Mesothelial cell of epicardium (in vitro differentiated cells): ENCODE results near the gene HSPA12B. TPM values are rescaled to one million over a fixed set of nuclear protein-coding genes. Genes with fewer than 3 reads are reported as not detected.

Experiments used
- DNase-seq, 2 experiments: peaks; one replicate each; pipeline ENCODE4 v3.0.0; 2021; ENCODE audit warnings: low spot score in 2 of 2; ENCODE audit not compliant: unreplicated experiment in 2 of 2
- H3K27ac Mint-ChIP-seq: 2 replicates; pipeline ENCODE4 v1.8.0; 2021; ENCODE audit warnings: mixed read lengths
- H3K27me3 Mint-ChIP-seq: 2 replicates; pipeline ENCODE4 v1.8.0; 2021; ENCODE audit warnings: low read depth, mixed read lengths
- H3K36me3 Mint-ChIP-seq: 2 replicates; pipeline ENCODE4 v1.8.0; 2021; ENCODE audit warnings: mixed read lengths
- H3K4me1 Mint-ChIP-seq: 2 replicates; pipeline ENCODE4 v1.8.0; 2021; ENCODE audit warnings: mixed read lengths
- H3K4me3 Mint-ChIP-seq: 2 replicates; pipeline ENCODE4 v1.8.0; 2021; ENCODE audit warnings: mild to moderate bottlenecking, moderate library complexity, mixed read lengths
- H3K9me3 Mint-ChIP-seq: 2 replicates; pipeline ENCODE4 v1.8.0; 2021; ENCODE audit warnings: mixed read lengths
- total RNA-seq: library from RNA; stranded (reverse); gene quantifications from 3 replicates; pipeline ENCODE4 v1.2.1, GENCODE V29; 2021
- TF ChIP-seq, protein P1 (sequence below): fragments of 200-600 bp; sonication (generic); IDR thresholded peaks from one replicate; pipeline ENCODE4 v1.5.0; 2021; ENCODE audit warnings: antibody characterized with exemption; ENCODE audit not compliant: unreplicated experiment

The HSPA12B gene
- total RNA-seq, 1 donor from 2014 or later, result 13.0 TPM

GRCh38 chr20:3760655-3761348 lies 28.3 kb downstream of the HSPA12B start:
- H3K9me3 Mint-ChIP-seq, result no peaks in the 10 kb centered on the region
- DNase-seq, result peak in 1 of 2 experiments; percentile 8
- TF ChIP-seq, protein P1, sequence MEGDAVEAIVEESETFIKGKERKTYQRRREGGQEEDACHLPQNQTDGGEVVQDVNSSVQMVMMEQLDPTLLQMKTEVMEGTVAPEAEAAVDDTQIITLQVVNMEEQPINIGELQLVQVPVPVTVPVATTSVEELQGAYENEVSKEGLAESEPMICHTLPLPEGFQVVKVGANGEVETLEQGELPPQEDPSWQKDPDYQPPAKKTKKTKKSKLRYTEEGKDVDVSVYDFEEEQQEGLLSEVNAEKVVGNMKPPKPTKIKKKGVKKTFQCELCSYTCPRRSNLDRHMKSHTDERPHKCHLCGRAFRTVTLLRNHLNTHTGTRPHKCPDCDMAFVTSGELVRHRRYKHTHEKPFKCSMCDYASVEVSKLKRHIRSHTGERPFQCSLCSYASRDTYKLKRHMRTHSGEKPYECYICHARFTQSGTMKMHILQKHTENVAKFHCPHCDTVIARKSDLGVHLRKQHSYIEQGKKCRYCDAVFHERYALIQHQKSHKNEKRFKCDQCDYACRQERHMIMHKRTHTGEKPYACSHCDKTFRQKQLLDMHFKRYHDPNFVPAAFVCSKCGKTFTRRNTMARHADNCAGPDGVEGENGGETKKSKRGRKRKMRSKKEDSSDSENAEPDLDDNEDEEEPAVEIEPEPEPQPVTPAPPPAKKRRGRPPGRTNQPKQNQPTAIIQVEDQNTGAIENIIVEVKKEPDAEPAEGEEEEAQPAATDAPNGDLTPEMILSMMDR, result no peak
- H3K27ac Mint-ChIP-seq, result peak overlapping the region; percentile 26
- no peaks in the 10 kb centered on the region for H3K27me3 Mint-ChIP-seq
- H3K4me3 Mint-ChIP-seq, result no peak overlapping the region
- H3K36me3 Mint-ChIP-seq, result peaks cover 6% of the 10 kb centered on the region
- peaks cover 6% of the 10 kb centered on the region for H3K4me1 Mint-ChIP-seq

GRCh38 chr20:3763671-3764601 lies 31.5 kb downstream of the HSPA12B start:
- TF ChIP-seq, protein P1, result no peak
- peak in 1 of 2 experiments; percentile 9 for DNase-seq
- H3K27me3 Mint-ChIP-seq, result no peaks in the 10 kb centered on the region
- H3K9me3 Mint-ChIP-seq, result no peaks in the 10 kb centered on the region
- peaks cover 25% of the 10 kb centered on the region for H3K4me1 Mint-ChIP-seq
- no peak overlapping the region for H3K4me3 Mint-ChIP-seq
- H3K27ac Mint-ChIP-seq, result no peak overlapping the region
- no peaks in the 10 kb centered on the region for H3K36me3 Mint-ChIP-seq

GRCh38 chr20:3764659-3765058 lies 32.2 kb downstream of the HSPA12B start:
- H3K36me3 Mint-ChIP-seq, result no peaks in the 10 kb centered on the region
- H3K27me3 Mint-ChIP-seq, result no peaks in the 10 kb centered on the region
- peaks cover 28% of the 10 kb centered on the region for H3K4me1 Mint-ChIP-seq
- DNase-seq, result no peak
- H3K27ac Mint-ChIP-seq, result no peak overlapping the region
- TF ChIP-seq, protein P1, result no peak
- no peak overlapping the region for H3K4me3 Mint-ChIP-seq
- H3K9me3 Mint-ChIP-seq, result no peaks in the 10 kb centered on the region

GRCh38 chr20:3765171-3765882 lies 32.8 kb downstream of the HSPA12B start:
- no peak overlapping the region for H3K4me3 Mint-ChIP-seq
- peaks cover 28% of the 10 kb centered on the region for H3K4me1 Mint-ChIP-seq
- TF ChIP-seq, protein P1, result no peak
- no peaks in the 10 kb centered on the region for H3K9me3 Mint-ChIP-seq
- no peak overlapping the region for H3K27ac Mint-ChIP-seq
- no peaks in the 10 kb centered on the region for H3K27me3 Mint-ChIP-seq
- DNase-seq, result no peak
- H3K36me3 Mint-ChIP-seq, result no peaks in the 10 kb centered on the region

DNA sequence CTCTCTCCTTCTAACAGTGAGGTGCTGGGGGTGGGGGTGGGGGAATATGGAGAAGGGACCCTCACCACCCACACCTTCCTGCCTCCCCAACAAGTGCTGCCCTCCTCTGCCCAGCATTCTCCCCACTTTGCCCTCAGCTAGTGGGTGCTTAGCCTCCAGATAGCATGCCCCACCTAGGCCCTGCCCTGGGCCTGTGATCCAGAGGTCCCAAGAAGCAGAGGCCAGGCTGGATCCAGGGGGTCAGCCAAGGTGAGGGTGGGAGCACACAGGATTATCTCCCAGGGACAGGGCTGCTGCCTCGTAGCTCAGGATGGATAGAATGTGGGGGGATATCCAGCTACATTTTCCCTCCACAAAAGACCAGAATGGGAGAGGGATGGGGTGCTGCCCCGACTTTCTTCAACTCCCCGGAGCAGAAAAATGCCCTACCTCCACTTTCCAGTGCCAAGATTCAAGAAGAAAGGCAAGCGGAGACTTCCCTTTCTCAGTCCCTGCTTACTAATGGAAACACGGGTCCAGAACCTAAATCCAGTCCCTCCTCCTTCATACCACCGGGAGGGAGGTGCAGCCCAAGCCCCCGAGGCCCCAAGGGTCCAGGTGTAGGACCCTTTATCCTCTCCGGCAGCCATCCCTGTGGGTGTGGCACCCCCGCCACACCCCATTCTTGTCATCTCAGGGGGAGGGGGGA lies 34.1 kb downstream of the HSPA12B start:
- TF ChIP-seq, protein P1, result no peak
- H3K9me3 Mint-ChIP-seq, result no peaks in the 10 kb centered on the region
- DNase-seq, result no peak
- H3K4me1 Mint-ChIP-seq, result peaks cover 22% of the 10 kb centered on the region
- peak overlapping the region; percentile 82 for H3K4me3 Mint-ChIP-seq
- H3K36me3 Mint-ChIP-seq, result no peaks in the 10 kb centered on the region
- no peaks in the 10 kb centered on the region for H3K27me3 Mint-ChIP-seq
- H3K27ac Mint-ChIP-seq, result no peak overlapping the region
